Activated naive CD8-positive, alpha-beta T cell treated with anti-CD3 and anti-CD28 coated beads for 36 hours (primary cell): Measurements from ENCODE around the gene NFILZ. TPM values are rescaled to one million over a fixed set of nuclear protein-coding genes. Genes with fewer than 3 reads are reported as not detected.

Source experiments
- total RNA-seq, 2 experiments: library from RNA; stranded (reverse); gene quantifications; one replicate each; pipeline ENCODE4 v1.2.3, GENCODE V29; 2021

The NFILZ gene
- total RNA-seq, 2 experiments from 2014 or later: not detected

Other genes starting within 250 kb of the NFILZ start
- 10 to 100 TPM; 60.9 to 65.5 TPM for gene RAB11B, start 240.3 kb upstream of the NFILZ start, total RNA-seq
- gene MARCHF2, start 217.3 kb upstream of the NFILZ start, total RNA-seq: 1 to 10 TPM; 6.1 to 6.6 TPM
- gene HNRNPM, start 185.7 kb upstream of the NFILZ start, total RNA-seq: 100 to 1,000 TPM; 348 to 358 TPM
- under 1 TPM; 0.33 to 0.68 TPM for gene PRAM1, start 128.0 kb upstream of the NFILZ start, total RNA-seq
- gene ZNF414, start 116.5 kb upstream of the NFILZ start, total RNA-seq: 10 to 100 TPM; 21.2 to 23.4 TPM
- 1 to 10 TPM; 4.5 to 4.8 TPM for gene MYO1F, start 53.2 kb upstream of the NFILZ start, total RNA-seq
- 1 to 10 TPM; 3.7 to 4.1 TPM for gene ADAMTS10, start 19.9 kb upstream of the NFILZ start, total RNA-seq
- not detected for gene ACTL9, start 68.2 kb downstream of the NFILZ start, total RNA-seq
- not detected for gene OR2Z1, start 91.0 kb downstream of the NFILZ start, total RNA-seq
- gene ZNF558, start 201.7 kb downstream of the NFILZ start, total RNA-seq: 10 to 100 TPM; 25.4 to 26.7 TPM
- not detected for gene MBD3L1, start 201.7 kb downstream of the NFILZ start, total RNA-seq